GM12891 (cell line): ENCODE results near the gene FAM89B.

Experiments
- POLR2A ChIP-seq: IDR thresholded peaks from 2 replicates; pipeline ENCODE4 v1.6.1; 2011; ENCODE audit warnings: low read depth, low read length, control low read depth
- POLR2AphosphoS5 ChIP-seq: IDR thresholded peaks from 2 replicates; pipeline ENCODE4 v1.6.1; 2011; ENCODE audit warnings: low read depth, low read length, control low read depth
- POU2F2 ChIP-seq: IDR thresholded peaks from 2 replicates; pipeline ENCODE4 v1.6.1; 2011; ENCODE audit warnings: low read depth, mild to moderate bottlenecking, control low read depth, low read length, moderate library complexity
- TAF1 ChIP-seq: IDR thresholded peaks from 2 replicates; pipeline ENCODE4 v1.6.1; 2011; ENCODE audit warnings: low read depth, low read length, control low read depth

GRCh38 chr11:65618763-65619162 lies 46.4 kb downstream of the FAM89B start:
- TF ChIP-seq POLR2A (no peak), TAF1 (no peak), POLR2AphosphoS5 (no peak), POU2F2 (no peak)
